HG02852 (cell line): ENCODE measurements around the gene CCDC178.

Experiments
- ATAC-seq: cut with Tn5 transposase; IDR thresholded peaks from one replicate; pipeline ENCODE4 v1.9.1; 2021; ENCODE audit warnings: mild to moderate bottlenecking, moderate library complexity; ENCODE audit not compliant: unreplicated experiment

CCDC178 gene

GRCh38 chr18:32920796-32921787 lies 519.4 kb downstream of the CCDC178 start:
- no peak for ATAC-seq

- ATAC-seq = peak; percentile 96
Observed at GRCh38 chr18:32919799-32920198, 520.7 kb downstream of the CCDC178 start.

DNA sequence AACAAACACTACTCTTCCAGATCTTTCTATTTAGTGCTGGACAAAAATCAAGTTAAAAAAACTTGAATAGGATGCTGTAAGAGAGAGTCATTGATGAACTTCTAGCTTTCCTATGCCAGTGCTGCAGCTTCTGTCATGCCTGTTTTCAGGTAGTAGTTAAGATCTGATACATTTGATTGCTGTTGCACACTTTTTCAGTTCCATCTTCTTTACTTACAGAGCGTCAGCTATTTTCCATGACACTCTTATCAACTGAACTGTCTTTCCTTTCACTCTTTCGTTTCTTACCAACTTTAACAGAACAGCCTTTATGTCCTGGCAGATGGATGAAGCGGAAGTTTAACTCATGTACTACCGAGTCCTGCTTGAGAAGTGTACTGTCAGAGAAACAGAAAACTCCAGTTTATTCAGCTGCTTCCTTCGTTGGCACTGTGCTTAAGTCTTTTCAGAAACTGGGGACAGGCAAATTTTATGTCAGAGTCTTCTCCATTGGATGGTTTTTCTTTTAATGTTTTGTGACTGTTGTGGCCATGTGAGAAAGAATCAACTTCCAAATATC lies 521.8 kb downstream of the CCDC178 start:
- no peak for ATAC-seq

- no peak for ATAC-seq
Observed at GRCh38 chr18:32915516-32915915, 525.0 kb downstream of the CCDC178 start.

DNA sequence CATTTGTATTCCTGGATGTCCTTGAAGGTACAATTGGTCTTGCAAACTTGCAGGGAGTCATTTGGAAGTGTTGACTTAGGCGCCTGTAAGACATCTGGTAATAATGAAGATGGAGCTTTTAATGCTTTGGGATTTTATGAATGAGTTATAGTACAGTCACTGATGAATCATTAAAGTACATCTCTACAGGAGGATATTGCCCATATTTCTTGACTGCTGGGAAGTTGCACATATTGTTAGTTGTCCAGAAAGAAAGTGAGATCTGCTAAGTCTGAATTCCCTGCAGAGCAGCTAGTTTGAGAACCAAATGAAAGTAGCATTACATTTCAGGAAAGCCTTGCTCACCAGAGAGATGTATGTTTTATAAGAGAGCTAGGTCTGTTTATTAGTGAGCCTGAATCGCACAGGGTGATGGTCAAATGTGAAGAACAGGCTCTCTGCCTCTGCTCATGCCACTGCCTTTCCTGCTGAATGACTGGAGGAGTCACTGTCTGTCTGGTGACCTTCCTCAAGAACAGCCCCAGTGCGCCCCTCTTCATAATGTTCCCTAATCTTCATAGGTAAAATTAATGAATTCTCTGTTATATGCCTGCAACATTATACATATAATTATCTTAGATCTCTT lies 528.7 kb downstream of the CCDC178 start:
- ATAC-seq = no peak

DNA sequence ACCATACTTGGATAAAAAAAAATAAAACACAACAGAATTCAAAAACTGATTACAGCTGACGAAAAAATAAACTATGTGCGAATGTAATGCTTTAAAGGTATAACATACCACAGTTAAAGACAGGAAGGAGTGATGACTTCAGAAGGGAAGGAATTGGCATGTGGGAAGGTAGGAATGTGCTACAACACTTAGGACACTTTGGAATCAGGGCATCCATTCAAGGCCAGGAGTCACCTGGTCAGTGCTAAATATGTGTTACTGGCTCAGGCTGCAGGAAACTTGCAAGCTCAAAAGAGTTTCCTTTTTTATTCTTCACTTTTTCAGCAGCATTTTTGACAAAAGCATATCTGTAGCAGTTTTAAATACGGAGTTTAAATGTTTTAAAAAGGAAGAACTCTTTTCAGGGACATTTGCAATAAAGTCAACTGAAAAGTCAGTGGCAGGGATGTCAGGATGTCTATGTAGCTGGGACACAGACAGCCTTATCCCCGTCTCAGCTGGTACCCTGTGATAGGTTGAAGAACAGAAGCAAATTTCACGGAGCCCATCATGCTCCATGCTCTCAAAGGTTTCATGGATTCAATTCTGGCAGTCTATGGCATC lies 529.7 kb downstream of the CCDC178 start:
- no peak for ATAC-seq

DNA sequence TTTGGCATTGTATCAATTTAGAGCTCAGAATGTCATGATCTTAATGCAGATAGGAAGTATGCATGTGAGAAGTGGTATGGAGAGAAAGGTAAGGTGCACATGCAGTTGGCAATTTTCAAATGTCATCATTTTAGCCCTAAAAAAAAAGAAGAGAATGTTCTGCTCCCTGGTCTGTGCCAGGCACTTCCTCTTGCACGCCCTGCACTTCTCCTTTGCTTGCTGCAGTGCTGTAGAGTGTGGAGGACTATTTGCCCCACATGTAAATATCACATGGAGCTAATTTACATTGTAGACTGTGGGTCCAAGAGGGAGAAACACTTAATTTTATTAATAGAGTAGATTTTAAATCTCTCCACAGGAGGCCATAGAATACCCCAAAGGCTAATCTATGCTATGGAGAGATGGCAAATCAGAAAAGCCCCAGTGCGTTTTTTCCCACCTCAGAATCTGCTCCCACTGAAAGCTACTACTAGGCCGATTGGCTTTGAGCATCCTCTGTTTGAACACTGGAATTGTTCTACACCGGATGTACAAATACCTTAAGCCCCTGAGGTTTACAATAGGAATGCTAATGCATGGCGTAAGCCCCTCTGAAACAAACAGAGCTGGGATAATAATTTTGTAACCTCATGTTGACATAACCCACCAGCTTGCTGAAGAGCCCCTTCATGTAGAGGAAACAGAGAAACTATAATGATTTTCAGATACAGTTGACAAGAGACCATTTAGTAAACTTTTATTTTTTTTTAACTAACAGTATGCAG lies 530.5 kb downstream of the CCDC178 start:
- no peak for ATAC-seq

GRCh38 chr18:32908424-32908805 lies 532.1 kb downstream of the CCDC178 start:
- ATAC-seq = no peak

GRCh38 chr18:32907648-32908423 lies 532.7 kb downstream of the CCDC178 start:
- ATAC-seq = no peak

DNA sequence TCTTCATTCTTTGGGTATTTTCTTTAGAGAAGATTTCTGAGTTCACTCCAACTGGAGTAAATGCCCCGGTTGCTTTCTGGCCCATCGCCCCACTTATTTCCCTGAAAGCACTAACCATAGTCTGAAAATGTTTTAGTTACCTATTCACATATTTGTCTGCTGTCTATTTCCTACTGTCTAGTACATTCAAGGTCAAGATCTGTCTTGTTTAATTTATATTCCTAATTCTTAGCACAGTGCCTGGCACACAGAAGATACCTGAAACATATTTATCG lies 533.3 kb downstream of the CCDC178 start:
- no peak for ATAC-seq

GRCh38 chr18:32906506-32907310 lies 533.8 kb downstream of the CCDC178 start:
- no peak for ATAC-seq

DNA sequence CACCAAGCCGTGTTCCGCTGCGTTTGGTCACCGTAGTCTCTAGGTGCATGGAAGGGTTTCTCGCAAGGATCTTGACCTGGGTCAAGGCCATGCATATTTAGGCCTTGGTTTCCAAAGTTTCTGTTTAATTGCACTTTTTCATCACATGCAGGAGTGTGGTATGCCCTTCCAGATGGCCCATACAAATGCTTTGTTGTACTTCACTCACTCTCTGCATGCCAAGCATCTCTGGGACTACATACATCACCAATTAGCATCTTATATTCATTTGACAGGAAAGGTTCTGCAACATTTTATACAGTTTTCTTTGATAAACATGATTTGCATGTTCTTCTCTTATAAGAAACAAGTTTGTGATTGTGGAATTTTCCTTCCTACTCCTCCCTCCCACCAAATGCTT lies 534.9 kb downstream of the CCDC178 start:
- ATAC-seq = no peak

DNA sequence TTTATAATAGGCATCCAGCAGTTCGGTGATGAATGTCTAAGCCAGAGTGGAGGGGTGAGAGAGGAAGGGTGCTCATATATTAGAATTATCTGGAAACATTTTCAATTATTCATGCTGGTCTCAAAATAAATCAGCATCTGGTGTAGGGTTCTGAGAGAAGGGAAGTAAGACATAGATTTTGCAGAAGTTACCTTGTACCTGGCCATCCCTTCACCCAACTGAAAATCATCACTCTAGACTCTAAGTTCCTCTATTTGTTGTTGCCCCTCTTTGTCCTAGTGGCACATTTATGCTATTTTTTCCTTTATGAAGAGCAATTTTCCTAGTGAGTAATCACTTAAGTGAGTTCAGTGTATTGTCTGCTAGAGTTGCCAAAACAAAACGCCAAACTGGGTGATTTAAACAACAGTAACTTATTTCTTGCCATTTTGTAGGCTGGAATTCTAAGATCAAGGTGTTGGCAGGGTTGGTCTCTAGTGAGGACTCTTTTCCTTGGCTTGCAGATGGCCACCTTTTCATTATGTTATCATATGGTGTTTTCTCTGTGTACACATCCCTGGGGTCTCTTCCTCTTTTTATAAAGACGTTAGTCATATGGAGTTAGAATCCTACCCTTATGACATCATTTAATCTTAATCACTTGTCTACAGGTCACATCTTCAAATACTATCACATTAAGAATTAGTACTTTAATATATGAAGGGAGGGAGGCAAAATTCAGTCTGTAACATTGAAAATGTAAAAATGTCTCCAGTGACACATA lies 537.8 kb downstream of the CCDC178 start:
- no peak for ATAC-seq

GRCh38 chr18:32899819-32900218 lies 540.7 kb downstream of the CCDC178 start:
- no peak for ATAC-seq

GRCh38 chr18:32896776-32897547 lies 543.6 kb downstream of the CCDC178 start:
- ATAC-seq = no peak

DNA sequence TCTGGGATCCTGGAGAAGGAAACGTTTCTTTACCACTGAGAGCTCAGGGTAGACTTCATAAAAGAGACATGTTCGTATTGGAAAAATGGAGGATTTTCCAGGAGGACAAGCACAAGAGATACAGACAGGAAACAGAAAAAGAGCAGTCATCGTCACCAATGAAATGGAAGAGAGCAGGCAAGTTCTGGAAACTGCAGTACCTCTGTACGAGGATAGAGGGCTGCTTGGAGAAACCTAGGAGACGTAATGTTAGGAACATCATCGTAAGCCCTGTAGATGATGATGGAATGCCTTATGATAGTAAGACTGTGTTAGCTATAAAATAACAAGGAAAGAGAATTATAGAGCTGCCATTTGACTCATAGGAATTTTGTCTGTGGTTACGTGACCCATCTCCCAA lies 546.6 kb downstream of the CCDC178 start:
- no peak for ATAC-seq

- no peak for ATAC-seq
Observed at GRCh38 chr18:32891797-32892196, 548.7 kb downstream of the CCDC178 start.

GRCh38 chr18:32891130-32891529 lies 549.4 kb downstream of the CCDC178 start:
- peak; percentile 83 for ATAC-seq
